HG03108 (cell line): Measurements from ENCODE around the gene MYH7B.

ENCODE experiments used
- ATAC-seq: cut with Tn5 transposase; IDR thresholded peaks from one replicate; pipeline ENCODE4 v1.9.1; 2021; ENCODE audit warnings: moderate library complexity; ENCODE audit not compliant: unreplicated experiment

The MYH7B gene

DNA sequence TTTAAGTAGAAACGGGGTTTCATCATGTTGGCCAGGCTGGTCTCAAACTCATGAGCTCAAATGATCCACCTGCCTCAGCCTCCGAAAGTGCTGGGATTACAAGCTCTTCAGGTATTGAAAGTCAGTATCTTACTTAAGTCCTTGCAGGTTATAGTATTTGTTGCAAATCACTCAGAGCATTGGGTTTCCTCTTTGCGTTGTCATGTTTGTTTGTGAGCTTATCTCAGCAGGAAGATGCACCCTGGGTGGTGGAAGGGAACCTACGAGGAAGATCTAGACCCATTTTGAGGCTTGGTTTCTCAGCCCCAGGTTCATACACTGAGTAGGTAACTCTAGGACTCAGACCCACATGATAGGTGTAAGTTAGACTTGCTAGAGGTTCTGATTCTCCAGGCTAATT is 18.6 kb downstream of the MYH7B start:
- ATAC-seq: no peak

DNA sequence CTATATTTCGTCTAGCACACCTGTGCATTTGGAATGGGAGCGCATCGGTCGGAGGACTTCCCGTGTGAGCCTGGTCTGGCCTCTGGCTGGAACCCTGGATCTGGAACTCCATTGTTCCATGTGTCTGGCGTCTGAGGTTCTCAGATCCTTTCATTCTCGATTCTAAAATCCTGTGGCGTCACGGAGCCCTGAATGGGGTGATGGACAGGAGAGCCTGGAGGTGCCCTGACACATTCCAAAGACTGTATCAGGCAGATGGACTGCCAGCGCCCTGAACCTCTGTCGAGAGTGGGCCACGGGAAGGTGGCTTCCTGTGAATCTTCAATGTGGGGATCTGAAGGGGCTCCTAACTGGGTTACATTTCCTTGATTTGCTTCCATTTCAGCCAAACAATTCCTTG is 20.6 kb downstream of the MYH7B start:
- no peak for ATAC-seq

DNA sequence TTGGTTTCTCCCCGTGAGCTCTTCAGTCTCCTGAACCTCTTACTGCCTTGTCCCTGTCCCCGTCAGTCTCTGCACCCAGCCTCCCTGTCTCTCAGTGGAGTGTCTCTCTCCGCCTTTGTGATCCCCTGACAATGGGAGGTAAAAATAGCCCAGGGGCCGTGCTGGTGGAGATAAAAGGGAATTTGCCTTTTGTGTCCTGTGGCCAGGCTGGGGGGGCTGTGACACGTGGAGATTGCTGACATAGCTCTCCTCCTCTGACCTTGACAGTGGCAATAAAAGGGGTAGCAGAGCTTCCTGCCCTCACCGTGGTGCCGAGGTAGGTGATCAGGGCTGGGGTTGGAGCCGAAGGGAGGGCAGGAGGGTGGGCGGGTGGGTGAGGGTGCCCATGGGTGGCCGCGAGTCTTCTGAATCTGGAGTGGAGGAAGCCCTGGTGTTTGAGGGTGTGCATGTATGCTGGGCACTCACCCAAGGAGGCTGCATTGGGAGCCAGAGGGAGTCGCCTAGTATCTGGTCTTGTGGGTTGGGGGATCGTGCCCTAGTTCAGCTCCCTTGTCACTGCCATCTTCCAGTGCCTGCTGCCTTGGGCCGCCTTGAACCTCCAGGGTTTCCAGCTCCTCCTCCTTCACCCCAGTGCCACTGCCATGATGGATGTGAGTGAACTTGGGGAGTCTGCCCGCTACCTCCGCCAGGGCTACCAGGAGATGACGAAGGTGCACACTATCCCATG is 21.9 kb downstream of the MYH7B start:
- no peak for ATAC-seq

DNA sequence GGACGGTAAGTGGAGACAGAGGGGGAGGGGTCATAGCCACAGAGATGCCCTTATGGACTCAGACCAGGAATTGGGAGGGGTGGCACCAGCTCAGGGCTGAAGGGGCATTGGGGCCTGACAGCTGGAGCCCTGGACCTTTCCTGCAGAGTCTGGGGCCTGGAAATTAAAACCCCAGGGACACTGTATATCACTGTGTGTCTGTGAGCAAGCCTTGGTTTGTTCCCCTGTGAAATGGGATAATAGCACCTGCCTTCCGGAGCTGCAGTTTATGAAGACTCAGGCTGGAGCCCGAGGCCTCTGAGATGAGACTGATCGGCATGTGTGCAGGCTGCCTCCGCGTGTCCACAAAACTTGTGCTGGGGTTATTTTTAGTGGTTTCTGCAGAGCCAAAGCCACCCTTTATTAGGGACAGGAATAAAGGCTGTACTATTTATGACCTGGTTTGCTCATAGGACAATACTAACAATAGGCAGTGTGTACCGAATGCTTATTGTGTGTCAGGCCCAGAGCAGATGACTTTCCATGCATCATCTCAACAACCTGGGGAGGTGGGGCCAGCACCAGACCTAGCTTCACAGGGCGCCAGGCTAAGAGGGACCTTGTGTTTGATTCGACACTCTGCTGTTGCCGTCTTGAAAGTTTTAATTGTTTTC is 22.6 kb downstream of the MYH7B start:
- no peak for ATAC-seq

DNA sequence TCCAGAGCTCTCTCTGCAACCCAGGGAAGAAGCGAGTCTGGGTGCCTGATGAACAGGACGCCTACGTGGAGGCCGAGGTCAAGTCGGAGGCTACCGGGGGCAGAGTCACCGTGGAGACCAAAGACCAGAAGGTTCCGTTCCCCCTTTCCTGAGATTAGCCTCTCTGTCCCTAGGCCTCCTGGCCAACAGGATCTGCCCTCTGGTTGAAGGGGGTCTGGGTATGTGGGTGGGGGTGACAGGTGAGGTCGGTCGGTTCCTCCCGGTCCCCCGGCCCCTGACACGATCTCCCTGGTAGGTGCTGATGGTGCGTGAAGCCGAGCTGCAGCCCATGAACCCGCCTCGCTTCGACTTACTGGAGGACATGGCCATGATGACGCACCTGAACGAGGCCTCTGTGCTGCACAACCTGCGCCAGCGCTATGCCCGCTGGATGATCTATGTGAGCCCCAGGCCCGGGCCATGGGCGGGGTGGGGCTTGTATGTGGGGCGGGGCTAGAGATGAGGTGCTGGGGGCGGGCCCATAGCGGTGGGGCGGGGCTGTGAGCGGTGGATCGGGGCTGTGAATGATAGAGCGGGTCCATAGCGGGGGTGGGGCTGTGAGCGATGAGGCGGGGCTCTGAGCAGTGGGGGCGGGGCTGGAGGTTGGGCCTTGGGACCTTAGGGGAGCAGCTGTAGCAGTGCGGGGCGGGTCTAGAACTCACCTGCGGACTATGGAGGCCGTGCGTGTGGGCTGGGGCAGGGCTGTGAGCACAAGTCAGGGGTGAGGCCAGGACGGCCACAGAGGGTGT is 23.9 kb downstream of the MYH7B start:
- ATAC-seq: no peak

DNA sequence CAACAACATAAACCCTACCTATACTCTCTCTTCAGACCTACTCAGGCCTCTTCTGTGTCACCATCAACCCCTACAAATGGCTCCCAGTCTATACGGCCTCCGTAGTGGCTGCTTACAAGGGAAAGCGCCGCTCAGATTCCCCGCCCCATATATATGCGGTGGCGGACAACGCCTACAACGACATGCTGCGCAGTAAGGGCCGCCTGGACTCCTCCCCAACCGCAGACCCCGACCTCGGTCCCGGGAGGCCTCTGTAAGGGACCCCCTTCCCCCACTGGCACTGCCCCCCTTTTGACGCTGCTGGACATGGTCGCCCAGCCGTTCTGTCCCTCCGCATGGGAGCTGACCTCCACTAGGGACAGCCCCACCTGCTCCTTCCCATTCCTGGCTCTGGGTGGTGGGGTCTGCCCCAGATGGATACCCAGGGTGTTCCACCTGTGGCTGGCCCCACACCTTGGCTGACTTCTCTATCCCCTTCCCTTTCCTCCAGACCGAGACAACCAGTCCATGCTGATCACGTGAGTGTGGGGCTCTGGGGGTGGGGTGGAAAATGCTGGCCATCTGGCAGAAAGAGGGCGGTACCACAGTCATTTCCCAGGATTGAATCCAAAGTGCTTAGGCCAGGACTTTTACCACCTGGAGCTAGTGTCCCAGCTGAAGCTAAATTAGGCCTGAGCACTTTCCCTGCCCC is 25.0 kb downstream of the MYH7B start:
- no peak for ATAC-seq

DNA sequence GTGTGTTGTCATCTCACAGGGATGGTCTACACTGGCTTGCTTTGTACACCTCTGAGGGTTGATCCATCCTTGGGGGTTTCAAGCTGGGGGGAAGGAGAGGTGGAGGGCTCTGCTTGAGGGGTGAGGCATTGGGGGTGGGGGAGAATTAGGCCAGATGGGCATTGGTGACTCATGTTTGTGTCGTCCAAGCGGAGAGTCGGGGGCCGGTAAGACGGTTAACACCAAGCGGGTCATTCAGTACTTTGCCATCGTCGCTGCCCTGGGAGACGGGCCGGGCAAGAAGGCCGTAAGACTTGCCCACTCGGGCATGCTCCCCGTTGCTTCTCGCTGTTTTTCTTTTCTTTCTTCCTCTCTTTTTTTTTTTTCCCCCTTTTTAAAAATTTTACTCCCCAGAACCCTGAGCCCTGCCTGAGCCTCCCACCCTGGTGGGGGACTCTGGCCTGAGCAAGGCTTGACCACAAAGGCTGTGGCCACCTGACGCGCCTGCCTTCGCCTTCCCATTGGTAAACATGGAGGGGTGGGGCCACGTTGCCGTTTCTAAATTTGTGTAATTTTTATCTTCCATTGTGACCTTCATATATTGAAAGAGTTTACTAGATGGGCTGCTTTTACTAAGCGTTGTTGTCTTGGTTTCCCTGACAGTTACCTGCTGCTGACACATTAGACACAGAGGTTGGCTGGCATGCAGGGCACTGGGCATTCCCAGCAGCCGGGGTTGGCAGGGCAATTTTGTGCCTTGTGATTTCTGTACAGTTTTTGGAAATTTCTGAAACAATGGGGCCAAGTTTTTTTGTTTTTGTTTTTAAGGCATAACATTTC is 26.8 kb downstream of the MYH7B start:
- no peak for ATAC-seq

DNA sequence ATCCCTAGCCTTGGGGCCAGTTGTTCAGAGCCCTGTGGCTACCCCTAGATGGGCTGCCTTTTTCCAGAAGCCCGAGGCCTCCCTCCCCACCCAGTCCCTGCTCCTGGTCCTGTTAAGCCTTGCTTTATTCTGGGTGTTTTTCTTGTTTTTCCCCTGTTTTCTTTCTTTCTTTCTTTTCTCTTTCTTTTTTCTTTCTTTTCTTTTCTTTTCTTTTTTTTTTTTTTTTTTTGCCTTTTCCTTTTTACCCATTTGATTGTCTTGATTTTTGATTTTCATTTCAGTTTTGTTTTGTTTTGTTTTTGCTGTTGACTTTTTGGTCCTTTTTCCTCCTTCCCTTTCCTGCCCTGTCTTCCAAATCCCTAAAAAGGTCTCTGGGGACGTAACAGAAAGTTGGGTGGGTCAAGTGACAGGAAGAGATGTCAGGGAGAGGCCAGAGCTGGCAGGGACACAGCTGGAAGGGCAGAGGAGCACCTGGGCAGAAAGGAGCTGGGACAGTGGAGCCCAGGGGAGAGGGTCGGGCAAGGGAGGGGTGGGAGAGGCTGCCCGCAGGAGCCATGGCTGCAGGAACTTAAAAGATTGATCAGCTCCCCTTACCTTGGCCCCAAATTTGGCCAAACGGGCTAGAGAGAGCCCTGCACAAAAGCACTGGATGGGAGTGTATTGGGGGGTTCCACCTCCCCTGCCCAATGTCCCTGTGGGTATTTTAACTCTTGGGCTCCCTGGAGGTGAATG is 27.6 kb downstream of the MYH7B start:
- ATAC-seq: no peak

DNA sequence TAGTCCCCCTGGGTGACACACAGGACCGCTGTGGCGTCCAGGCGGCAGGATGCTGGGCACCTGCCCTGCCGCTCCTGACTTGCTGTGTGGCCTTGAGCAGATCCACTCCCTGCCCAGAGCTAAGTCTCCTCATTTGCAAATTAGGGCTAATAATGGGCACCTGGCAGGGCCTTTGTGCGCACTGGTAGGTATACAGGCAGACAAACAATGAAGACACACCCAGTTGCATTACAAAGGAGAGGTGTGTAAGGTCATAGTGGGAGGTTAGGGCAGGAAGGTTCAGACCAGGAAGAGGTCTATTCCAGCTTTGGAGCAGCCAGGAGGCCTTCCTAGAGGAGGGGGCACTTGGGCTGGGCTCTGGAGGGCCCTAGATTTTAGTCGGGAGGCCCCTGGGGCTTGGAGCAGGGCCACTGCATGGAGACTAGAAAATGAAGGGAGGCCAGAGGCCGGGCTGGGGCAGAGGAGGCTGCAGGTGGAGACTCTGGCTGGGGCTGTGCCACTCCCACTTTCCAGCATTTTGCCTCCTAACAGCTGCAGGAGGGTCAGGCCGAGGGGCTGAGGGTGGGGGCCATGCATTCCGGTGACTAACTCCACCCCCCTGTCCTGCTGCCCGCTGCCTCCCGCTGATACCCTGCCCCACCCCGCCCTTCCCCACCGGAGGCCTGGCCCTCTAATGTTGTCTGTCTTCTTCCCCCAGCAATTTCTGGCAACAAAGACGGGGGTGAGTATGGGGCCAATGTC is 28.5 kb downstream of the MYH7B start:
- no peak for ATAC-seq

DNA sequence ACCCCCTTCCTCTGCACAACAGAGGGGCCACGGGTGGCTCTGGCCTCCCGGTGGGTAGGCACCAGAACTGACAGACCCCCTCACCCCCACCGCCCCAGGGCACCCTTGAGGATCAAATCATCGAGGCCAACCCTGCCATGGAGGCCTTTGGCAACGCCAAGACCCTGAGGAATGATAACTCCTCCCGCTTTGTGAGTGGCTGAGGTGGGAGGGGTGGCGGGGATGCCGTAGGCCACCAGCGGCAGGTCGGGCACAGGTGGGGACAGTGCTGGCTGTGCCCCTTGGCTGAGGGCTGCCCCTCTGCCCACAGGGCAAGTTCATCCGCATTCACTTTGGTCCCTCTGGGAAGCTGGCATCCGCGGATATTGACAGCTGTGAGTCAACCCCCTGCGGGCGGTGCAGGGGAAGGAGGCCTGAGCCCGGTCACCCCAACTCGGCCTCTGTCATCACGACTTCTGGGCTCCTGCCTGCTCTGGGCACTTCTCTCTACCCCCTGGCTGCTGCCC is 29.1 kb downstream of the MYH7B start:
- ATAC-seq: no peak

DNA sequence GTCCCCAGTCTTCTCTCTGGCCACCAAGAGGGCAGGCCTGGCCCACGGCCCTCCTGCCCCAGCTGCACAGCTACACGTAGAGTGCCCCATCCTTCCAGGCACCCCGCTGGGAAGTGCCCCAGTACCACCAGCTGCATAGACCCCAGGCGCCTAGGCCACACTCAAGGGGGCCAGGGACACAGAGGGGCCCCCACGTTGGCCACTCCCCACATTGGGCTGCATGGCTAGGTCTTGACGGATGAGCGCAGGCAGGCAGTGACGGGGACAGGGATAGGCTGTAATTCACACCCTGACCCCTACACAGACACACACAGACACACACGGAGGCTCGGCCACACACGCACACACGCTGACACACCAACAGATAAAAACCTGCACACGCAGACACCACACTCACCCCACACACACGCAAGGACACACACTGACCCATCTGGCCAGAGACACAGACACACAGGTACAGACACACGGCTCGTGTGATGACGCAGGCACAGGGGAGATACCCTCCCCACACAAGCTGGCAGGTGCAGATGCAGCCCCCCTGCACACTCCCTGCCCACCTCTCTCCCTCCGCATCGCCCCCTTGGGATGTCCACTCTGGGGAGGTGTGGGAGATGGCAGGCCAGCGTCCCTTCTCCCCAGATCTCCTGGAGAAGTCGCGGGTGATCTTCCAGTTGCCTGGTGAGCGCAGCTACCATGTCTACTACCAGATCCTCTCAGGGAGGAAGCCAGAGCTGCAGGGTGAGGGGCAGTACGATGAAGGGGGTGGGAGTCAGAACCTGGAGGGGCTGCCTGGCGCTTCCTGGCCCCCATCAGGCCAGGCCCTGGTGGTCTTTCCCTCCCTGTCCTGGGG is 30.0 kb downstream of the MYH7B start:
- no peak for ATAC-seq

DNA sequence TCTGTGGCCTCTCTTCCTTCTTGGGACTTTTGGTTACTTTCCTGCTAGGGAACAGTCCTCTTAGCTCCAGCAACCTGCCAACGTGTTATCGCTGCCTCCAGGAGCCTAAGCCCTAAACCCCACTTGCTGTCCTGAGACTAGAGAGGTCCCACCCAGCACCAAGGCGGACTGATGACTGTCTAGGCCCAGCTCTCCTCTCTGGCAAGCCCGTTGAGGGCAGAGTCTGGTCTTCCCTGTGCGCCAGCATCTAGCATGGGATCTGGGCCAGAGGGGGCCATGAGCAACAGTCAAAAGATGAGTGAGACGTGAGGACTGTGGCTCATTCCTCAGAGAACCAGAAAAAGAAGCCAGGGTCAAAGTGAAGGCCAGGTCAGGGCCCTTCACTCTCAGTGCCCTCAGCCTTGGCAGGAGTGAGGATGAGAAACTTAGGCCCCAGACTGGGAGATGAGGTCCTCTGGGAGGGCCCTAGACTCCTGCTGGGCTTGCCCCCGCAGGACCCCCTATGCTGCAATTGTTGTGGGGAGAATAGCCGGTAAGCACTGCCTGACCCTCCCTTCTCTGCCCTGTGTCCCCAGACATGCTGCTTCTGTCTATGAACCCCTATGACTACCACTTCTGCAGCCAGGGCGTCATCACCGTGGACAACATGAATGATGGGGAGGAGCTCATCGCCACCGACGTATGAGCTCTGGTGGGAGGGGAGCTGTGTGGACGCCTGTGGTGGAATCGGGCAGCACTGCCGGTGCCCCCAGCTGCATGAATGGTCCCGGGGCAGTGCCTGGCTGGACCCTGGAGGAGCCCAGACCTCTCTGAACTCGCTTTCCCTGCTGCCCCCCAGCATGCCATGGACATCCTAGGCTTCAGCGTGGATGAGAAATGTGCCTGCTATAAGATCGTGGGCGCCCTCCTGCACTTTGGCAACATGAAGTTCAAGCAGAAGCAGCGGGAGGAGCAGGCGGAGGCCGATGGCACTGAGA is 30.9 kb downstream of the MYH7B start:
- no peak for ATAC-seq

DNA sequence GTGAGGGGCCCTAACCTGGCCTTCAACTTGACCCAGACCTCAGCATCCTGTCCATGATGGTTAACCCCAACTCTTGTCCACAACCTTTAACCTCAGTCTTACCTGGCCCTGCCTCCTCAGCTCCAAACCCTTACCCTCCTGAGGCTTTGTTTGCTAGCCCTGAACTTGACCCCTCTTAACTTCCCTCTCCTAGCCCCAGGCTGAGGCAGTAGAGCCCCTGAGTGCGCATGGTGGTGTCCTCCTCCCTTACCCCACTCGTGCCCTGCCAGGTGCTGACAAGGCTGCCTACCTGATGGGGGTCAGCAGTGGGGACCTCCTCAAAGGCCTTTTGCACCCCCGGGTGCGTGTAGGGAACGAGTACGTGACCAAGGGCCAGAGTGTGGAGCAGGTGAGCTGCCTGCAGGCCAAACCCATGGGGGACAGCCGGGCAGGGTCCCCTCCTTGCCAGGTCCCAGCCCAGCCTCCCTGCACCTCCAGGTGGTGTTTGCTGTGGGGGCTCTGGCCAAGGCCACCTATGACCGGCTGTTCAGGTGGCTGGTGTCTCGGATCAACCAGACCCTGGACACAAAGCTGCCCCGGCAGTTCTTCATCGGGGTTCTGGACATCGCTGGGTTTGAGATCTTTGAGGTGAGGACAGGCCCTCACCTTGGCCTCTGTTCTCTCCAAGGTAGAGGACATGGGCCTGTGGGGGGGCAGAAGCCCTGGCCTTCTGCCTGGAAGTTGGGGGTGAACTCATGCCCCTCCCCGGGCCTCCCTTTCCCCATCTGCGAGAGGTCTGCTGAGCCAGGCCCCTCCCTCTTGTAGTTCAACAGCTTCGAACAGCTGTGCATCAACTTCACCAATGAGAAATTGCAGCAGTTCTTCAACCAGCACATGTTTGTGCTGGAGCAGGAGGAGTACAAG is 31.9 kb downstream of the MYH7B start:
- no peak for ATAC-seq

DNA sequence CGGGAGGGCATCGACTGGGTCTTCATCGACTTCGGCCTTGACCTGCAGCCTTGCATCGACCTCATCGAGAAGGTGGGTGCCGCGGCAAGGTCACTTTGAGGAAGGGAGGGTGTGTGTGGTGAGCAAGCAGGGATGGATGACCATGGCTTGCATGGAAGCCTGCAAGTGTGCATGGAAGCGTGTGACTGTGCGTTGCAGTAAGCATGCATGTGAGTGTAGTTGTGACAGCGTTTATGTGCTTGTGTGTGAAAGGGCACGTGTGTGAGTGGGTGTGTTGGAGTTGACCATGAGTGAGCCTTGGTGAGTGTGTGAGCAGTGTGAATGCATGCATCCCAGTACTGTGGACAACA is 32.5 kb downstream of the MYH7B start:
- no peak for ATAC-seq

DNA sequence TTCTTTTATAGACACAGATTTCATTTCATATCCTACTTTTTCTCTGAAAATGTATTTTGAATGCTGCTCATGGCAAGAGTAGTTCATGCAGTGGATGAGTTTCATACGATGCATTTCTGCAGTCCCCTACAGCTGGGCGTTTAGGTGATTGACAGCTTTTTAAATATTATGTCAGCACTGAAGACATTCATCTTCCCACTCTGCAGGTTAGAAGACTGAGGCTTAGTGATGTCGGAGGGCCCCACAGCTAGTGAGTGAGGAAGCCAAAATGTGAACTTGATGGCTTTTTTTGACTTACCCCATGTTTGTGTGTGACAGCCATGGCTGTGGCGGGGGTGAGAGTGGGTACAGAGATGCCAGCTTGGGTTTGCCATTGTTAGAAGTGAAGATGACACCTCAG is 33.5 kb downstream of the MYH7B start:
- no peak for ATAC-seq

DNA sequence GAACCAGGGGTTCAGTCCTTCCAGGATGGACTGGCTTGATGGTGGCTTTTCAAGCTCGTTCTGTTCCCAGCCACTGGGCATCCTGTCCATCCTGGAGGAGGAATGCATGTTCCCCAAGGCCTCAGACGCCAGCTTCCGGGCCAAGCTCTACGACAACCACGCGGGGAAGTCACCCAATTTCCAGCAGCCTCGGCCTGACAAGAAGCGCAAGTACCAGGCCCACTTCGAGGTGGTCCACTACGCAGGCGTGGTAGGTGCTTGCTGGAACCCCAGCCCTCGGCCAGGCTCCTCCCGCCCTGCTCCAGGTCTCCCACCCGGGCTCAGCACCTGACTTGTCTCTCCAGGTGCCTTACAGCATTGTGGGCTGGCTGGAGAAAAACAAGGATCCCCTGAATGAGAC is 34.0 kb downstream of the MYH7B start:
- ATAC-seq: no peak
